ENCODE results near the gene COX18. TPM values are rescaled to one million over a fixed set of nuclear protein-coding genes. Genes with fewer than 3 reads are reported as not detected.

Gene COX18
- total RNA-seq, 4 donors from 2014 or later: 10.9 to 20.1 (median 18.4) TPM

GRCh38 chr4:73011629-73011985 lies 57.9 kb downstream of the COX18 start:
- H3K9me3 ChIP-seq: no peaks in the 10 kb centered on the region
- no peaks in the 10 kb centered on the region for H3K4me1 ChIP-seq
- in situ Hi-C loops (cut with MboI; ENCODE audit: low pct_ligation_motif_present in 1 of 4, low pct_unique_long_range_greater_than_20kb in 1 of 4, low sequenced_read_pairs in 3 of 4) (loop anchor here (10.0 to 25.0 kb wide), 5 partner anchors 299 to 724 kb away; no protein-coding TSS in a partner anchor), intact Hi-C loops (cut with DNase I; ENCODE audit: low total_unique reads) (no loop called here)
- no peak for DNase-seq
- H3K27me3 ChIP-seq: no peaks in the 10 kb centered on the region
- H3K36me3 ChIP-seq: no peaks in the 10 kb centered on the region
- 84% methylated on average over 4 of the region's 4 CpGs; no CpG with 5 or more reads in 1 of the 2 donors for WGBS, 2 donors (ENCODE audit: low coverage in 1 of 2)
- H3K4me3 ChIP-seq: no peak overlapping the region
- TF ChIP-seq POLR2AphosphoS5 (IDR thresholded peaks at IDR 0.05): no peak
- no peak for TF ChIP-seq CTCF (IDR thresholded peaks at IDR 0.05)
- TF ChIP-seq EP300 (IDR thresholded peaks at IDR 0.05; ENCODE audit: low read depth): no peak
- no peak for TF ChIP-seq POLR2A (IDR thresholded peaks at IDR 0.05)
- H3K27ac ChIP-seq: no peak overlapping the region

GRCh38 chr4:73010789-73011628 lies 58.5 kb downstream of the COX18 start:
- Histone ChIP-seq H3K36me3 (no peaks in the 10 kb centered on the region), H3K4me1 (no peaks in the 10 kb centered on the region), H3K9me3 (no peaks in the 10 kb centered on the region), H3K4me3 (no peak overlapping the region), H3K27ac (no peak overlapping the region), H3K27me3 (no peaks in the 10 kb centered on the region)
- 86% methylated on average over 3 of the region's 4 CpGs; no CpG with 5 or more reads in 1 of the 2 donors for WGBS, 2 donors (ENCODE audit: low coverage in 1 of 2)
- DNase-seq: no peak
- in situ Hi-C loops (cut with MboI; ENCODE audit: low pct_ligation_motif_present in 1 of 4, low pct_unique_long_range_greater_than_20kb in 1 of 4, low sequenced_read_pairs in 3 of 4): loop anchor here (10.0 to 25.0 kb wide), 5 partner anchors 299 to 724 kb away; no protein-coding TSS in a partner anchor
- TF ChIP-seq CTCF (IDR thresholded peaks at IDR 0.05) (no peak), POLR2AphosphoS5 (IDR thresholded peaks at IDR 0.05) (no peak)
- intact Hi-C loops (cut with DNase I; ENCODE audit: low total_unique reads): no loop called here

- in situ Hi-C loops (cut with MboI; ENCODE audit: low pct_ligation_motif_present in 1 of 4, low pct_unique_long_range_greater_than_20kb in 1 of 4, low sequenced_read_pairs in 3 of 4): loop anchor here (25.0 kb wide), 4 partner anchors 295 to 720 kb away; no protein-coding TSS in a partner anchor
- Histone ChIP-seq H3K4me1 (no peaks in the 10 kb centered on the region), H3K36me3 (no peaks in the 10 kb centered on the region), H3K9me3 (no peaks in the 10 kb centered on the region), H3K27ac (no peak overlapping the region), H3K4me3 (no peak overlapping the region), H3K27me3 (no peaks in the 10 kb centered on the region)
- no peak for DNase-seq
- intact Hi-C loops (cut with DNase I; ENCODE audit: low total_unique reads): no loop called here
- 96 to 100% methylated on average over 1 of the region's 1 CpG for WGBS, 2 donors (ENCODE audit: low coverage in 1 of 2)
- TF ChIP-seq EP300 (IDR thresholded peaks at IDR 0.05; ENCODE audit: low read depth): no peak
- TF ChIP-seq CTCF (IDR thresholded peaks at IDR 0.05): no peak
- TF ChIP-seq POLR2AphosphoS5 (IDR thresholded peaks at IDR 0.05): no peak
- no peak for TF ChIP-seq POLR2A (IDR thresholded peaks at IDR 0.05)
Measured at GRCh38 chr4:73007526-73008100, 61.9 kb downstream of the COX18 start.

GRCh38 chr4:73006286-73006990 lies 63.1 kb downstream of the COX18 start:
- no peak for TF ChIP-seq POLR2AphosphoS5 (IDR thresholded peaks at IDR 0.05)
- no peak for TF ChIP-seq EP300 (IDR thresholded peaks at IDR 0.05; ENCODE audit: low read depth)
- no peak for TF ChIP-seq CTCF (IDR thresholded peaks at IDR 0.05)
- no peak for TF ChIP-seq POLR2A (IDR thresholded peaks at IDR 0.05)
- Histone ChIP-seq H3K4me1 (no peaks in the 10 kb centered on the region), H3K4me3 (no peak overlapping the region), H3K27ac (no peak overlapping the region), H3K27me3 (no peaks in the 10 kb centered on the region), H3K36me3 (no peaks in the 10 kb centered on the region), H3K9me3 (no peaks in the 10 kb centered on the region)
- WGBS, 2 donors (ENCODE audit: low coverage in 1 of 2): 77 to 79% methylated on average over 5 to 6 of the region's 6 CpGs
- DNase-seq: no peak
- in situ Hi-C loops (cut with MboI; ENCODE audit: low pct_ligation_motif_present in 1 of 4, low pct_unique_long_range_greater_than_20kb in 1 of 4, low sequenced_read_pairs in 3 of 4): loop anchor here (25.0 kb wide), 4 partner anchors 294 to 719 kb away; no protein-coding TSS in a partner anchor
- intact Hi-C loops (cut with DNase I; ENCODE audit: low total_unique reads): no loop called here

Measured in transverse colon (tissue), 4 donors.